K562 (cell line): ENCODE results near the gene NAA40. TPM values are rescaled to one million over a fixed set of nuclear protein-coding genes. Genes with fewer than 3 reads are reported as not detected.

Experiments used
- PCBP1 ChIP-seq: fragments of 200-400 bp; formaldehyde crosslinking; IDR thresholded peaks from 2 replicates; pipeline ENCODE4 v1.6.1; 2018; ENCODE audit warnings: mild to moderate bottlenecking, low read depth, low read length; ENCODE audit not compliant: poor library complexity, severe bottlenecking
- polyA plus RNA-seq, 8 experiments: library from polyadenylated mRNA; depleted of rRNA in 4 of 8; stranded (reverse) in 5 of 8; unstranded in 3 of 8; fragments of >200 nt; fragmentation: Nextera tagmentation in 2 of 8; fragmentation: Illumina TruSeq in 1 of 8; extraction: Ambion mirVana in 2 of 8; extraction: Trizol in 1 of 8; gene quantifications; 2 replicates each; pipeline versions ENCODE4 v1.2.1 to v1.2.3, GENCODE V29; 2011 to 2014; ENCODE audit warnings: inconsistent platforms in 1 of 8, missing spikeins in 1 of 8
- total RNA-seq, 7 experiments: library from RNA; depleted of rRNA in 6 of 7; stranded (reverse); fragments of >200 nt in 6 of 7; fragmentation: Illumina TruSeq in 2 of 7; extraction: Trizol in 2 of 7; gene quantifications; 2 replicates each; pipeline versions ENCODE4 v1.2.1 to v1.2.3, GENCODE V29; 2011 to 2021; ENCODE audit warnings: low replicate concordance in 1 of 7
- TF ChIP-seq, protein P1 (sequence below): fragments of 250-450 bp; sonication (Bioruptor Pico); IDR thresholded peaks from 2 replicates; pipeline ENCODE4 v1.5.0; 2022; ENCODE audit warnings: mild to moderate bottlenecking
- TF ChIP-seq, protein P2 (sequence below), 2 experiments: IDR thresholded peaks; 2 replicates each; pipeline ENCODE4 v1.6.1; 2011; ENCODE audit warnings: borderline replicate concordance in 1 of 2, control low read depth in 1 of 2, low read depth in 1 of 2, low read length in 1 of 2, mild to moderate bottlenecking in 1 of 2, mixed read lengths in 1 of 2, moderate library complexity in 1 of 2; ENCODE audit not compliant: insufficient read depth in 1 of 2, insufficient read length in 1 of 2, poor library complexity in 1 of 2, severe bottlenecking in 1 of 2; ENCODE audit errors: extremely low read depth in 1 of 2

The NAA40 gene
- total and polyA plus RNA-seq, 9 of the 15 experiments (the other 6 are each of a cell fraction or from before 2014, with no cell fraction given): 6.2 to 39.0 (median 23.1) TPM

DNA sequence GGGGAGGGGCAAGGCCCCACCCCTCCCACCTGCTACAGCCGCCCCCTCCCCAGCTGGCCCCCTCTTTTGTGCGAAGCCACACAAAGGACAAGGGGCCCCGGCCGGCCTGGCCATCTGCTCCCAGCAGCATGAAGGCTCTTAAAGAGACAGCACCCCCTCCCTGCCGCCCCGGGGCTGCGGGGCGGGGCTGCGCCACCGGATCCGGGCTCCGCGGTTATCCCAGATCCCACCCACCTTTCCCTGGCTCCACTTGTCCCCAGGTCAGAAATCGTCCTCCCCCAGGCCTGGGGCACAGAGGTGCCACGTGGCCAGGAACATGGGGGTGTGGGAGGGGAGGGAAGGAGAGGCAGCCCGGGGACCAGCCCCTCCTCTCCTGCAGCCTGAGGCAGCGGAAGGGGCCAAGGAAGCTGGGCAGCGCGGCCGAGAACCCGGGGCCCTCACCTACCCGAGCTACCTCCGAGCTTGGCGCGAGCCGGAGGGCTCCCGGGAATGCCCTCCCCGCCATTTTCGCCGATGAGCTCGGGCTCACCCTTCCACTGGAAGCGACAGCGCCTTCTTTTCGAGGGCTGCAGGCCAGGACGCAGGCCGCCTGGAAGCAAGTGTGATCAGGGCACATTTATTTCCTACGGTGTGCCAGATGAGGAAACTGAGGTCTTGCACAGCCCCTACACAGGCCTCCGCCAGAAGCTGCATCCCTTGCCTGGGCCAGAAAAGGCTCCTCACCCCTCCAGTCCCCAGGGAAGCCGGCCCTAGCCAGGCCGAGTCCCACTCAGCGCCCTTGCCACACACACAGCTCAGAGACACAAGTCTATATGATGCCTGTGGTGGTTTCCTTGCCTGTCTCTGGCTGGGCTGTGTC is 19.3 kb upstream of the NAA40 start (continued):
- TF ChIP-seq PCBP1: peak; percentile 63
- TF ChIP-seq, protein P1, sequence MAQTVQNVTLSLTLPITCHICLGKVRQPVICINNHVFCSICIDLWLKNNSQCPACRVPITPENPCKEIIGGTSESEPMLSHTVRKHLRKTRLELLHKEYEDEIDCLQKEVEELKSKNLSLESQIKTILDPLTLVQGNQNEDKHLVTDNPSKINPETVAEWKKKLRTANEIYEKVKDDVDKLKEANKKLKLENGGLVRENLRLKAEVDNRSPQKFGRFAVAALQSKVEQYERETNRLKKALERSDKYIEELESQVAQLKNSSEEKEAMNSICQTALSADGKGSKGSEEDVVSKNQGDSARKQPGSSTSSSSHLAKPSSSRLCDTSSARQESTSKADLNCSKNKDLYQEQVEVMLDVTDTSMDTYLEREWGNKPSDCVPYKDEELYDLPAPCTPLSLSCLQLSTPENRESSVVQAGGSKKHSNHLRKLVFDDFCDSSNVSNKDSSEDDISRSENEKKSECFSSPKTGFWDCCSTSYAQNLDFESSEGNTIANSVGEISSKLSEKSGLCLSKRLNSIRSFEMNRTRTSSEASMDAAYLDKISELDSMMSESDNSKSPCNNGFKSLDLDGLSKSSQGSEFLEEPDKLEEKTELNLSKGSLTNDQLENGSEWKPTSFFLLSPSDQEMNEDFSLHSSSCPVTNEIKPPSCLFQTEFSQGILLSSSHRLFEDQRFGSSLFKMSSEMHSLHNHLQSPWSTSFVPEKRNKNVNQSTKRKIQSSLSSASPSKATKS (CRISPR knock-in tag): no peak
- TF ChIP-seq, protein P2, sequence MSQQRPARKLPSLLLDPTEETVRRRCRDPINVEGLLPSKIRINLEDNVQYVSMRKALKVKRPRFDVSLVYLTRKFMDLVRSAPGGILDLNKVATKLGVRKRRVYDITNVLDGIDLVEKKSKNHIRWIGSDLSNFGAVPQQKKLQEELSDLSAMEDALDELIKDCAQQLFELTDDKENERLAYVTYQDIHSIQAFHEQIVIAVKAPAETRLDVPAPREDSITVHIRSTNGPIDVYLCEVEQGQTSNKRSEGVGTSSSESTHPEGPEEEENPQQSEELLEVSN (IDR thresholded peaks at IDR 0.05; ENCODE audit: borderline replicate concordance in 1 of 2, extremely low read depth in 1 of 2, insufficient read depth in 1 of 2, insufficient read length in 1 of 2, low read depth in 1 of 2, low read length in 1 of 2, poor library complexity in 1 of 2, severe bottlenecking in 1 of 2): peak in 1 of 2 experiments; percentile 51
